Neuronal stem cell (in vitro differentiated cells): Measurements from ENCODE around the gene KIF26B.

ENCODE experiments used
- DNase-seq: peaks from one replicate; pipeline ENCODE4 v3.0.0-alpha.2; 2013; ENCODE audit warnings: low spot score
- H2AFZ ChIP-seq: one replicate; pipeline ENCODE4 v1.6.1; 2013; ENCODE audit warnings: mild to moderate bottlenecking, low read length, inconsistent platforms
- H2AK5ac ChIP-seq: 2 replicates; pipeline ENCODE4 v1.6.1; 2013; ENCODE audit warnings: low read depth, mild to moderate bottlenecking, inconsistent platforms, low read length, moderate library complexity, mixed read lengths
- H2BK120ac ChIP-seq: 2 replicates; pipeline ENCODE4 v1.6.1; 2013; ENCODE audit warnings: low read depth, mild to moderate bottlenecking, inconsistent platforms, low read length, moderate library complexity, mixed read lengths
- H2BK12ac ChIP-seq: one replicate; pipeline ENCODE4 v1.6.1; 2013; ENCODE audit warnings: low read length, inconsistent platforms
- H2BK15ac ChIP-seq: 2 replicates; pipeline ENCODE4 v1.6.1; 2013; ENCODE audit warnings: mild to moderate bottlenecking, low read length, inconsistent platforms, mixed read lengths
- H2BK5ac ChIP-seq: one replicate; pipeline ENCODE4 v1.6.1; 2013; ENCODE audit warnings: inconsistent platforms, mild to moderate bottlenecking, low read length, moderate library complexity
- H3K14ac ChIP-seq: one replicate; pipeline ENCODE4 v1.6.1; 2013; ENCODE audit warnings: low read length, inconsistent platforms
- H3K18ac ChIP-seq: 2 replicates; pipeline ENCODE4 v1.6.1; 2013; ENCODE audit warnings: low read length, inconsistent platforms
- H3K23ac ChIP-seq: 2 replicates; pipeline ENCODE4 v1.6.1; 2013; ENCODE audit warnings: low read depth, mild to moderate bottlenecking, mixed read lengths, low read length, inconsistent platforms; ENCODE audit not compliant: poor library complexity
- H3K27ac ChIP-seq: replicated peaks from 3 replicates; pipeline ENCODE4 v1.5.1; 2013; ENCODE audit warnings: low read length, inconsistent platforms
- H3K27me3 ChIP-seq, 3 experiments: 2 replicates each; pipeline ENCODE4 v1.6.1; 2013; ENCODE audit warnings: low read length in 3 of 3, mild to moderate bottlenecking in 2 of 3, inconsistent platforms in 1 of 3, low read depth in 1 of 3, mixed read lengths in 1 of 3, moderate library complexity in 1 of 3; ENCODE audit not compliant: control insufficient read depth in 3 of 3, insufficient read depth in 3 of 3
- H3K36me3 ChIP-seq, 2 donors: replicated peaks in 1 of 2; 2 replicates each; pipeline ENCODE4 v1.6.1; 2013; ENCODE audit warnings: low read length in 2 of 2; ENCODE audit not compliant: control insufficient read depth in 2 of 2, insufficient read depth in 2 of 2
- H3K4ac ChIP-seq: 2 replicates; pipeline ENCODE4 v1.6.1; 2013; ENCODE audit warnings: inconsistent platforms, mild to moderate bottlenecking, low read length, moderate library complexity
- H3K4me1 ChIP-seq, 2 donors: 1 replicate in 1 of 2; 2 replicates in 1 of 2; pipeline ENCODE4 v1.6.1; 2013; ENCODE audit warnings: low read length in 2 of 2, low read depth in 1 of 2; ENCODE audit not compliant: control insufficient read depth in 2 of 2, insufficient read depth in 1 of 2
- H3K4me2 ChIP-seq: one replicate; pipeline ENCODE4 v1.6.1; 2013; ENCODE audit warnings: mild to moderate bottlenecking, low read length, inconsistent platforms; ENCODE audit not compliant: insufficient read depth, poor library complexity, severe bottlenecking
- H3K4me3 ChIP-seq, 2 donors: 2 replicates each; pipeline ENCODE4 v1.5.1; 2013; ENCODE audit warnings: low read length in 2 of 2, mild to moderate bottlenecking in 2 of 2, inconsistent platforms in 1 of 2, moderate library complexity in 1 of 2
- H3K79me1 ChIP-seq: one replicate; pipeline ENCODE4 v1.6.1; 2013; ENCODE audit warnings: low read depth, mild to moderate bottlenecking, inconsistent platforms, low read length, moderate library complexity
- H3K9ac ChIP-seq: one replicate; pipeline ENCODE4 v1.6.1; 2013; ENCODE audit warnings: mild to moderate bottlenecking, low read depth, low read length, inconsistent platforms; ENCODE audit not compliant: poor library complexity
- H3K9me3 ChIP-seq, 2 donors: replicated peaks in 1 of 2; 2 replicates each; pipeline versions ENCODE3 to v1.6.1; 2013; ENCODE audit warnings: low read length in 2 of 2, mild to moderate bottlenecking in 2 of 2, inconsistent platforms in 1 of 2, low read depth in 1 of 2, mixed read lengths in 1 of 2, moderate library complexity in 1 of 2; ENCODE audit not compliant: control insufficient read depth in 2 of 2, insufficient read depth in 1 of 2
- H4K8ac ChIP-seq: one replicate; pipeline ENCODE4 v1.6.1; 2013; ENCODE audit warnings: low read depth, mild to moderate bottlenecking, inconsistent platforms, low read length, moderate library complexity
- H4K91ac ChIP-seq: one replicate; pipeline ENCODE4 v1.6.1; 2013; ENCODE audit warnings: low read length, low read depth, mild to moderate bottlenecking, inconsistent platforms; ENCODE audit not compliant: poor library complexity
- WGBS, 2 donors: extraction: QIAGEN DNeasy Blood & Tissue Kit; methylation state at CpG; one replicate each; pipeline ENCODE4 v1.1.7; 2013; ENCODE audit warnings: missing lambda C conversion rate in 2 of 2, mixed read lengths in 1 of 2; ENCODE audit not compliant: insufficient read length in 2 of 2, insufficient replicate concordance in 1 of 2; ENCODE audit errors: extremely low coverage in 2 of 2; 5-methylcytosine and 5-hydroxymethylcytosine counted together

The KIF26B gene

GRCh38 chr1:245686446-245687030 is 531.8 kb downstream of the KIF26B start:
- Histone ChIP-seq H4K91ac (no peak overlapping the region), H3K4me3 (no peak overlapping the region), H3K23ac (peak overlapping the region; percentile 73), H2BK120ac (no peak overlapping the region), H2BK15ac (peak overlapping the region; percentile 83), H3K4me1 (peaks cover 9% of the 10 kb centered on the region in 2 donors), H3K4ac (peak overlapping the region; percentile 97), H3K9ac (no peak overlapping the region), H3K36me3 (peaks cover 0 to 32% of the 10 kb centered on the region in 2 donors), H3K18ac (peak overlapping the region; percentile 69), H2AK5ac (peak overlapping the region; percentile 89), H3K27ac (no peak overlapping the region), H3K14ac (no peak overlapping the region), H3K4me2 (no peak overlapping the region), H2AFZ (no peak overlapping the region), H3K27me3 (peaks cover 0 to 2% (median 0%) of the 10 kb centered on the region in 3 experiments), H3K9me3 (no peaks in the 10 kb centered on the region), H2BK12ac (peak overlapping the region; percentile 36), H2BK5ac (peak overlapping the region; percentile 75), H3K79me1 (no peaks in the 10 kb centered on the region), H4K8ac (no peak overlapping the region)
- no peak for DNase-seq
- no CpG with 5 or more reads among the region's 30 CpGs for WGBS, 2 donors

GRCh38 chr1:245687152-245687635 is 532.4 kb downstream of the KIF26B start:
- Histone ChIP-seq H4K91ac (no peak overlapping the region), H3K9ac (no peak overlapping the region), H3K27me3 (peaks cover 0 to 2% (median 0%) of the 10 kb centered on the region in 3 experiments), H2BK5ac (peak overlapping the region; percentile 35), H3K4me2 (no peak overlapping the region), H3K79me1 (no peaks in the 10 kb centered on the region), H3K27ac (no peak overlapping the region), H3K4ac (no peak overlapping the region), H2AK5ac (peak overlapping the region; percentile 8), H2AFZ (no peak overlapping the region), H2BK15ac (no peak overlapping the region), H2BK120ac (no peak overlapping the region), H3K4me1 (peaks cover 9% of the 10 kb centered on the region in 2 donors), H2BK12ac (no peak overlapping the region), H3K9me3 (no peaks in the 10 kb centered on the region), H3K36me3 (peaks cover 0 to 32% of the 10 kb centered on the region in 2 donors), H4K8ac (no peak overlapping the region), H3K14ac (no peak overlapping the region), H3K18ac (peak overlapping the region; percentile 98), H3K4me3 (no peak overlapping the region), H3K23ac (no peak overlapping the region)
- DNase-seq, result no peak
- no CpG with 5 or more reads among the region's 20 CpGs for WGBS, 2 donors

- no peak overlapping the region for H3K4me2 ChIP-seq
- no CpG with 5 or more reads among the region's 74 CpGs for WGBS, 2 donors
- H2BK120ac ChIP-seq, result no peak overlapping the region
- H3K36me3 ChIP-seq, result peaks cover 0 to 32% of the 10 kb centered on the region in 2 donors
- H2BK12ac ChIP-seq, result peak overlapping the region; percentile 78
- H2BK15ac ChIP-seq, result no peak overlapping the region
- H2AFZ ChIP-seq, result no peak overlapping the region
- H3K27me3 ChIP-seq, result peaks cover 0 to 2% (median 0%) of the 10 kb centered on the region in 3 experiments
- H2AK5ac ChIP-seq, result peak overlapping the region; percentile 79
- H3K79me1 ChIP-seq, result no peaks in the 10 kb centered on the region
- peak overlapping the region; percentile 9 for H4K8ac ChIP-seq
- H2BK5ac ChIP-seq, result peak overlapping the region; percentile 35
- H3K27ac ChIP-seq, result no peak overlapping the region
- H3K9ac ChIP-seq, result peak overlapping the region; percentile 37
- H3K4me1 ChIP-seq, result peaks cover 8 to 9% of the 10 kb centered on the region in 2 donors
- no peaks in the 10 kb centered on the region for H3K9me3 ChIP-seq
- DNase-seq, result no peak
- peak overlapping the region; percentile 43 for H3K14ac ChIP-seq
- H3K4me3 ChIP-seq, result peak overlapping the region in 1 of 2 donors; percentile 24
- H3K23ac ChIP-seq, result peak overlapping the region; percentile 70
- peak overlapping the region; percentile 98 for H3K18ac ChIP-seq
- H3K4ac ChIP-seq, result no peak overlapping the region
- H4K91ac ChIP-seq, result no peak overlapping the region
These were observed 533.1 kb downstream of the KIF26B start for GRCh38 chr1:245687636-245688535.
